Uterus (tissue), 4 donors: ENCODE measurements around the gene CLSTN2. TPM values are rescaled to one million over a fixed set of nuclear protein-coding genes. Genes with fewer than 3 reads are reported as not detected.

Experiments
- DNase-seq, 2 donors: peaks; one replicate each; pipeline ENCODE4 v3.0.0-alpha.2; 2019 to 2020
- H3K27ac ChIP-seq, 2 donors: fragments of 200-600 bp; sonication (generic); 1 replicate in 1 of 2; 2 replicates in 1 of 2; pipeline ENCODE4 v1.5.1; 2016 to 2018
- H3K27me3 ChIP-seq, 2 donors: fragments of 200-600 bp; sonication (generic); one replicate each; pipeline ENCODE4 v1.5.1; 2018 to 2019; ENCODE audit warnings: control low read depth in 1 of 2
- H3K36me3 ChIP-seq, 2 donors: fragments of 200-600 bp; sonication (generic); one replicate each; pipeline ENCODE4 v1.5.1; 2019; ENCODE audit warnings: control low read depth in 1 of 2
- H3K4me1 ChIP-seq, 2 donors: fragments of 200-600 bp; sonication (generic); one replicate each; pipeline ENCODE4 v1.5.1; 2018 to 2019; ENCODE audit warnings: control low read depth in 1 of 2
- H3K4me3 ChIP-seq, 2 donors: fragments of 200-600 bp; sonication (generic); 1 replicate in 1 of 2; 2 replicates in 1 of 2; pipeline ENCODE4 v1.5.1; 2018 to 2019; ENCODE audit warnings: mild to moderate bottlenecking in 1 of 2
- H3K9me3 ChIP-seq, 2 donors: fragments of 200-600 bp; sonication (generic); one replicate each; pipeline ENCODE4 v1.5.1; 2019; ENCODE audit warnings: control low read depth in 1 of 2
- POLR2A ChIP-seq, 2 donors: fragments of 450-650 bp; IDR thresholded peaks; one replicate each; pipeline ENCODE4 v1.6.1; 2016; ENCODE audit warnings: antibody characterized with exemption in 2 of 2, mild to moderate bottlenecking in 1 of 2, moderate library complexity in 1 of 2
- intact Hi-C: fragments of 100-400 bp; cut with DNase I; formaldehyde crosslinking; loops from one replicate; pipeline ENCODE4 v1.15.1; 2023; ENCODE audit warnings: low total_unique reads
- total RNA-seq, 4 donors: library from RNA; depleted of rRNA in 3 of 4; stranded (reverse); fragments of >200 nt in 3 of 4; gene quantifications; one replicate each; pipeline versions ENCODE4 v1.1.0 to v1.2.4, GENCODE V29; 2014 to 2023
- TF ChIP-seq, protein P1 (sequence below), 4 experiments: fragments of 200-600 bp in 2 of 4; fragments of 450-650 bp in 2 of 4; sonication (generic) in 2 of 4; IDR thresholded peaks; one replicate each; pipeline ENCODE4 v1.5.1; 2016 to 2019; ENCODE audit warnings: antibody characterized with exemption in 4 of 4, mild to moderate bottlenecking in 2 of 4, moderate library complexity in 1 of 4
- donor health status: DM: yes; HTN: yes; CAD: no.

CLSTN2 gene
- total RNA-seq, 4 donors from 2014 or later = 4.7 to 32.2 (median 19.2) TPM

DNA sequence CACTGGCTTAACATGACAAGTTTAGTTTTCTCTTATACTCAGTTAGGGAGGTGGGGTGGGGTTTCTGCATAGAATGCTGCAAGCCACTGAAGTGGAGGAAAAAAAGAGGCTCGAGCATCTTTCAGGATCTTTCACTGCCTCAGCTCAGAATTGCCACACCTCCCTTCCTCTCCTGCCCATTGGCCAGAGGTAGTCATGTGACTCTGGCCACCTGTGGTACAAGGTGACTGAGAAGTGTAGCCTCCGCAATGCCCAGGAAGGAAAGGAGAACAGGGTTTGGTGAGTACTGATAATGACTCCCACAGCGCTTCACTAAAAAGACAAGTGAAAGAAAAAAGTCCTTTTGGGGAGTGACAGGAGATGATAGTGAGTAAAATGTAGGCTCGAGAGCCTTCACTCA is 618.6 kb downstream of the CLSTN2 start:
- Histone ChIP-seq H3K9me3 (no peaks in the 10 kb centered on the region), H3K4me3 (no peak overlapping the region), H3K27ac (no peak overlapping the region), H3K4me1 (no peaks in the 10 kb centered on the region), H3K36me3 (no peaks in the 10 kb centered on the region), H3K27me3 (no peaks in the 10 kb centered on the region)
- no peak for TF ChIP-seq POLR2A (IDR thresholded peaks at IDR 0.05)
- TF ChIP-seq, protein P1, sequence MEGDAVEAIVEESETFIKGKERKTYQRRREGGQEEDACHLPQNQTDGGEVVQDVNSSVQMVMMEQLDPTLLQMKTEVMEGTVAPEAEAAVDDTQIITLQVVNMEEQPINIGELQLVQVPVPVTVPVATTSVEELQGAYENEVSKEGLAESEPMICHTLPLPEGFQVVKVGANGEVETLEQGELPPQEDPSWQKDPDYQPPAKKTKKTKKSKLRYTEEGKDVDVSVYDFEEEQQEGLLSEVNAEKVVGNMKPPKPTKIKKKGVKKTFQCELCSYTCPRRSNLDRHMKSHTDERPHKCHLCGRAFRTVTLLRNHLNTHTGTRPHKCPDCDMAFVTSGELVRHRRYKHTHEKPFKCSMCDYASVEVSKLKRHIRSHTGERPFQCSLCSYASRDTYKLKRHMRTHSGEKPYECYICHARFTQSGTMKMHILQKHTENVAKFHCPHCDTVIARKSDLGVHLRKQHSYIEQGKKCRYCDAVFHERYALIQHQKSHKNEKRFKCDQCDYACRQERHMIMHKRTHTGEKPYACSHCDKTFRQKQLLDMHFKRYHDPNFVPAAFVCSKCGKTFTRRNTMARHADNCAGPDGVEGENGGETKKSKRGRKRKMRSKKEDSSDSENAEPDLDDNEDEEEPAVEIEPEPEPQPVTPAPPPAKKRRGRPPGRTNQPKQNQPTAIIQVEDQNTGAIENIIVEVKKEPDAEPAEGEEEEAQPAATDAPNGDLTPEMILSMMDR (IDR thresholded peaks at IDR 0.05) = no peak
- no peak for DNase-seq
- intact Hi-C loops = no loop called here

GRCh38 chr3:140555666-140556065 is 620.7 kb downstream of the CLSTN2 start:
- TF ChIP-seq, protein P1 (IDR thresholded peaks at IDR 0.05) = no peak
- TF ChIP-seq POLR2A (IDR thresholded peaks at IDR 0.05) = no peak
- Histone ChIP-seq H3K4me1 (no peaks in the 10 kb centered on the region), H3K9me3 (no peaks in the 10 kb centered on the region), H3K4me3 (no peak overlapping the region), H3K27me3 (no peaks in the 10 kb centered on the region), H3K27ac (no peak overlapping the region), H3K36me3 (no peaks in the 10 kb centered on the region)
- intact Hi-C loops = no loop called here
- no peak for DNase-seq

DNA sequence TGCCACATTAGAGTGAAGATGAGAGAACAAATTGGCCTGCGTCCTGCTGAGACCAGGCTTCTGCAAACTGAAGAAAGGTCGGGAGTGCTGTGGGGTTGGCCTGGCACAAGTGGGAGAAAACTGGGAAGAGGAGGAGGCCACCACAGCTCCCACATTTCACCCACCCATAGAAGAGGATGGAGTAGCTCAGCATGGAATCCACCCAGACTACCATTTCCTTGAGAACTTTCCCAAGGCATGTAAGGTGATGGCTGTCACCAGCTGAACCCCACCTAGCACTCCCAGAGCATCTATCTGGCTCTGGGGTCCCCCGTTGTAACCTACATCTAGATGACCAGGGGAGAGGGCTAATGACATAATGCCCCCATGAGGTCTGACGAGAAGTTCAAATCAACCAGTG is 622.5 kb downstream of the CLSTN2 start:
- no peaks in the 10 kb centered on the region for H3K9me3 ChIP-seq
- DNase-seq = no peak
- intact Hi-C loops = no loop called here
- H3K36me3 ChIP-seq = no peaks in the 10 kb centered on the region
- no peaks in the 10 kb centered on the region for H3K4me1 ChIP-seq
- H3K4me3 ChIP-seq = no peak overlapping the region
- TF ChIP-seq POLR2A (IDR thresholded peaks at IDR 0.05) = no peak
- TF ChIP-seq, protein P1 (IDR thresholded peaks at IDR 0.05) = no peak
- no peaks in the 10 kb centered on the region for H3K27me3 ChIP-seq
- no peak overlapping the region for H3K27ac ChIP-seq

DNA sequence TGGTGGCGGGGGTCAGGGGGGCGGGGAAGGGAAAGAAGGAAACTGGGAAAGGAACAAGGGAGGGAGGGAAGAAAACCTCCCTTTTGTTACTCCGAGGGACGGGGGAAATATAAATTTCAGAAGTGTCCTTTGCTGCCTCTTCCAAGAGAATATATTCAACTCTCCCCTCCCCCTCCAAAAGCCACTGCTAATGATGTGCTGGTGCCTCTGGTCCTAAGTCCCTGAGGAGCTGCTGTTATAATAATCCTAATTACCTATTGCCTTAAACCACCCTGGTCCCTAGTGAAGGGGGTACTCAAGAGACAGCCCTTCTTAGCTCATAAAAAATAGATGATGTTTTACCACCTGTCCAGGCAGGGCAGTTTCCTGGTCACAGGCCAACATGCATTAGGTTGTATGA is 624.6 kb downstream of the CLSTN2 start:
- H3K36me3 ChIP-seq = no peaks in the 10 kb centered on the region
- no peaks in the 10 kb centered on the region for H3K9me3 ChIP-seq
- TF ChIP-seq, protein P1 (IDR thresholded peaks at IDR 0.05) = no peak
- no peak for TF ChIP-seq POLR2A (IDR thresholded peaks at IDR 0.05)
- no peaks in the 10 kb centered on the region for H3K27me3 ChIP-seq
- H3K4me1 ChIP-seq = no peaks in the 10 kb centered on the region
- no peak overlapping the region for H3K27ac ChIP-seq
- H3K4me3 ChIP-seq = no peak overlapping the region
- intact Hi-C loops = no loop called here
- DNase-seq = no peak

- Histone ChIP-seq H3K4me1 (no peaks in the 10 kb centered on the region), H3K4me3 (no peak overlapping the region), H3K36me3 (no peaks in the 10 kb centered on the region), H3K9me3 (no peaks in the 10 kb centered on the region), H3K27ac (no peak overlapping the region), H3K27me3 (no peaks in the 10 kb centered on the region)
- TF ChIP-seq, protein P1 (IDR thresholded peaks at IDR 0.05) = no peak
- TF ChIP-seq POLR2A (IDR thresholded peaks at IDR 0.05) = no peak
- intact Hi-C loops = no loop called here
- DNase-seq = no peak
Measured at GRCh38 chr3:140563206-140563760, 628.3 kb downstream of the CLSTN2 start.
